Upper lobe of right lung (tissue), 1 donor: Measurements from ENCODE around the gene TULP4. TPM values are rescaled to one million over a fixed set of nuclear protein-coding genes. Genes with fewer than 3 reads are reported as not detected.
A peak's percentile ranks its signal among the peaks of the same experiment; 100 is the strongest.

Experiments
- ATAC-seq: fragments of 200-7000 bp; cut with Tn5 transposase; one replicate; pipeline ENCODE4 v1.9.1; 2020; ENCODE audit warnings: mild to moderate bottlenecking, moderate library complexity
- DNase-seq: peaks from one replicate; pipeline ENCODE4 v3.0.0-alpha.2; 2020
- H3K27ac ChIP-seq: fragments of 200-600 bp; one replicate; pipeline ENCODE4 v1.8.0; 2022
- H3K27me3 ChIP-seq: fragments of 200-600 bp; one replicate; pipeline ENCODE4 v1.8.0; 2022; ENCODE audit warnings: mild to moderate bottlenecking
- H3K36me3 ChIP-seq: fragments of 200-600 bp; one replicate; pipeline ENCODE4 v1.8.0; 2022
- H3K4me1 ChIP-seq: fragments of 200-600 bp; one replicate; pipeline ENCODE4 v1.8.0; 2022
- H3K4me3 ChIP-seq: fragments of 200-600 bp; one replicate; pipeline ENCODE4 v1.8.0; 2022; ENCODE audit warnings: mild to moderate bottlenecking
- H3K9me3 ChIP-seq: fragments of 200-600 bp; one replicate; pipeline ENCODE4 v1.8.0; 2022
- CTCF ChIP-seq: fragments of 200-600 bp; IDR thresholded peaks from one replicate; pipeline ENCODE4 v1.8.0; 2022; ENCODE audit warnings: antibody characterized with exemption
- intact Hi-C: fragments of 100-400 bp; cut with DNase I; formaldehyde crosslinking; loops from one replicate; pipeline ENCODE4 v1.11.0; 2022
- total RNA-seq: library from RNA; stranded (reverse); fragmentation: NEBNext Ultra II Directional; extraction: Animal tissue kit (Norgen Biotek cat#: 25700); gene quantifications from one replicate; pipeline ENCODE4 v1.2.1, GENCODE V29; 2021
- donor health status: DM: no; HTN: yes; CAD: no; lungs with severe emphysema.

Gene TULP4
- total RNA-seq, 1 donor from 2014 or later = 94.1 TPM

GRCh38 chr6:158311626-158312025 lies 639 bp upstream of the TULP4 start:
- Histone ChIP-seq H3K27me3 (no peaks in the 10 kb centered on the region), H3K4me3 (no peak overlapping the region), H3K9me3 (no peaks in the 10 kb centered on the region), H3K27ac (no peak overlapping the region), H3K36me3 (peaks cover 8% of the 10 kb centered on the region), H3K4me1 (no peaks in the 10 kb centered on the region)
- intact Hi-C loops = no loop called here
- TF ChIP-seq CTCF = no peak
- no peak for DNase-seq
- no peak for ATAC-seq

- H3K27me3 ChIP-seq = no peaks in the 10 kb centered on the region
- intact Hi-C loops = no loop called here
- no peak overlapping the region for H3K27ac ChIP-seq
- H3K36me3 ChIP-seq = peaks cover 8% of the 10 kb centered on the region
- no peaks in the 10 kb centered on the region for H3K9me3 ChIP-seq
- ATAC-seq (no peak), DNase-seq (no peak)
- TF ChIP-seq CTCF = no peak
- H3K4me1 ChIP-seq = no peaks in the 10 kb centered on the region
- no peak overlapping the region for H3K4me3 ChIP-seq
Observed at GRCh38 chr6:158312672-158313397, 570 bp downstream of the TULP4 start.

GRCh38 chr6:158313989-158314388 lies 1.7 kb downstream of the TULP4 start:
- intact Hi-C loops = no loop called here
- Histone ChIP-seq H3K4me1 (no peaks in the 10 kb centered on the region), H3K27me3 (no peaks in the 10 kb centered on the region), H3K36me3 (peaks cover 8% of the 10 kb centered on the region), H3K27ac (no peak overlapping the region), H3K9me3 (no peaks in the 10 kb centered on the region), H3K4me3 (peak overlapping the region; percentile 8)
- TF ChIP-seq CTCF = no peak
- DNase-seq (no peak), ATAC-seq (peak; percentile 83)

- ATAC-seq = no peak
- intact Hi-C loops = no loop called here
- H3K27me3 ChIP-seq = no peaks in the 10 kb centered on the region
Observed at GRCh38 chr6:158314737-158315136, 2.5 kb downstream of the TULP4 start.

GRCh38 chr6:158316022-158316421 lies 3.8 kb downstream of the TULP4 start:
- H3K9me3 ChIP-seq = no peaks in the 10 kb centered on the region
- no peak overlapping the region for H3K27ac ChIP-seq
- H3K27me3 ChIP-seq = no peaks in the 10 kb centered on the region
- ATAC-seq (no peak), DNase-seq (no peak)
- no peak overlapping the region for H3K4me3 ChIP-seq
- H3K36me3 ChIP-seq = peaks cover 8% of the 10 kb centered on the region
- intact Hi-C loops = no loop called here
- no peaks in the 10 kb centered on the region for H3K4me1 ChIP-seq
- TF ChIP-seq CTCF = no peak

More at GRCh38 chr6:158314737-158315136, 2.5 kb downstream of the TULP4 start:
- no peak for TF ChIP-seq CTCF
- Histone ChIP-seq H3K4me3 (no peak overlapping the region), H3K36me3 (peaks cover 8% of the 10 kb centered on the region), H3K9me3 (no peaks in the 10 kb centered on the region), H3K4me1 (no peaks in the 10 kb centered on the region), H3K27ac (no peak overlapping the region)
- DNase-seq = no peak
